C4-2B (cell line): ENCODE results near the gene SNX15.

Experiments used
- CTCF ChIP-seq: fragments of 450-650 bp; conservative IDR thresholded peaks from 2 replicates; pipeline ENCODE4 v1.5.1; 2017; ENCODE audit warnings: mild to moderate bottlenecking
- ZFX ChIP-seq: fragments of 450-650 bp; IDR thresholded peaks from 2 replicates; pipeline ENCODE4 v1.6.1; 2017

- TF ChIP-seq CTCF (no peak), ZFX (no peak)
Observed at GRCh38 chr11:65051398-65051858, 24.2 kb downstream of the SNX15 start.
